GM12878 (cell line): Measurements from ENCODE around the gene TOB2.

Experiments
- POLR2A ChIP-seq: IDR thresholded peaks from 2 replicates; pipeline ENCODE4 v1.6.1; 2011; ENCODE audit warnings: low read depth, mild to moderate bottlenecking, low read length
- SP1 ChIP-seq: IDR thresholded peaks from one replicate; pipeline ENCODE4 v1.6.1; 2011; ENCODE audit warnings: low read depth, low read length
- TF ChIP-seq, protein P1 (sequence below), 3 experiments: IDR thresholded peaks in 2 of 3; conservative IDR thresholded peaks in 1 of 3; 2 replicates each; pipeline ENCODE4 v1.5.1; 2011; ENCODE audit warnings: low read depth in 3 of 3, low read length in 3 of 3, mild to moderate bottlenecking in 3 of 3, control low read depth in 2 of 3, moderate library complexity in 2 of 3, inconsistent platforms in 1 of 3, mixed read lengths in 1 of 3; ENCODE audit not compliant: control insufficient read depth in 2 of 3, insufficient read depth in 1 of 3; ENCODE audit errors: extremely low read depth in 1 of 3

GRCh38 chr22:41410311-41410751, 36.3 kb downstream of the TOB2 start:
- TF ChIP-seq, protein P1, sequence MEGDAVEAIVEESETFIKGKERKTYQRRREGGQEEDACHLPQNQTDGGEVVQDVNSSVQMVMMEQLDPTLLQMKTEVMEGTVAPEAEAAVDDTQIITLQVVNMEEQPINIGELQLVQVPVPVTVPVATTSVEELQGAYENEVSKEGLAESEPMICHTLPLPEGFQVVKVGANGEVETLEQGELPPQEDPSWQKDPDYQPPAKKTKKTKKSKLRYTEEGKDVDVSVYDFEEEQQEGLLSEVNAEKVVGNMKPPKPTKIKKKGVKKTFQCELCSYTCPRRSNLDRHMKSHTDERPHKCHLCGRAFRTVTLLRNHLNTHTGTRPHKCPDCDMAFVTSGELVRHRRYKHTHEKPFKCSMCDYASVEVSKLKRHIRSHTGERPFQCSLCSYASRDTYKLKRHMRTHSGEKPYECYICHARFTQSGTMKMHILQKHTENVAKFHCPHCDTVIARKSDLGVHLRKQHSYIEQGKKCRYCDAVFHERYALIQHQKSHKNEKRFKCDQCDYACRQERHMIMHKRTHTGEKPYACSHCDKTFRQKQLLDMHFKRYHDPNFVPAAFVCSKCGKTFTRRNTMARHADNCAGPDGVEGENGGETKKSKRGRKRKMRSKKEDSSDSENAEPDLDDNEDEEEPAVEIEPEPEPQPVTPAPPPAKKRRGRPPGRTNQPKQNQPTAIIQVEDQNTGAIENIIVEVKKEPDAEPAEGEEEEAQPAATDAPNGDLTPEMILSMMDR (IDR thresholded peaks at IDR 0.05 in 2 of 3, conservative IDR thresholded peaks at IDR 0.05 in 1 of 3; ENCODE audit: control insufficient read depth in 2 of 3, extremely low read depth in 1 of 3, insufficient read depth in 1 of 3, low read depth in 3 of 3, low read length in 3 of 3), result no peak
- TF ChIP-seq SP1 (no peak), POLR2A (no peak)
